ENCODE results near the gene TRIM51.

- TF ChIP-seq, protein P1, sequence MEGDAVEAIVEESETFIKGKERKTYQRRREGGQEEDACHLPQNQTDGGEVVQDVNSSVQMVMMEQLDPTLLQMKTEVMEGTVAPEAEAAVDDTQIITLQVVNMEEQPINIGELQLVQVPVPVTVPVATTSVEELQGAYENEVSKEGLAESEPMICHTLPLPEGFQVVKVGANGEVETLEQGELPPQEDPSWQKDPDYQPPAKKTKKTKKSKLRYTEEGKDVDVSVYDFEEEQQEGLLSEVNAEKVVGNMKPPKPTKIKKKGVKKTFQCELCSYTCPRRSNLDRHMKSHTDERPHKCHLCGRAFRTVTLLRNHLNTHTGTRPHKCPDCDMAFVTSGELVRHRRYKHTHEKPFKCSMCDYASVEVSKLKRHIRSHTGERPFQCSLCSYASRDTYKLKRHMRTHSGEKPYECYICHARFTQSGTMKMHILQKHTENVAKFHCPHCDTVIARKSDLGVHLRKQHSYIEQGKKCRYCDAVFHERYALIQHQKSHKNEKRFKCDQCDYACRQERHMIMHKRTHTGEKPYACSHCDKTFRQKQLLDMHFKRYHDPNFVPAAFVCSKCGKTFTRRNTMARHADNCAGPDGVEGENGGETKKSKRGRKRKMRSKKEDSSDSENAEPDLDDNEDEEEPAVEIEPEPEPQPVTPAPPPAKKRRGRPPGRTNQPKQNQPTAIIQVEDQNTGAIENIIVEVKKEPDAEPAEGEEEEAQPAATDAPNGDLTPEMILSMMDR (IDR thresholded peaks at IDR 0.05), result no peak
- no peak for TF ChIP-seq POLR2A (IDR thresholded peaks at IDR 0.05)
Measured at GRCh38 chr11:55849037-55849436, 34.1 kb upstream of the TRIM51 start.

Measured in lower leg skin (tissue), 3 donors.